Stimulated activated naive CD8-positive, alpha-beta T cell treated with anti-CD3 and anti-CD28 coated beads, Interleukin-15, Interleukin-2, amounts not matched to agents 100 U/mL and 50 U/mL, for 24 hours (primary cell): ENCODE measurements around the gene NEURL2.
"Not testable (repeated sequence)": the region's sequence is repeated elsewhere in the genome, so short reads cannot be mapped to it uniquely, and the experiment has no call there.

Experiments used
- ATAC-seq: fragments of 150-1000 bp; cut with Tn5 transposase; one replicate; pipeline ENCODE4 v1.10.0; 2021
- DNase-seq: peaks from one replicate; pipeline ENCODE4 v3.0.0; 2021

The NEURL2 gene, protein sequence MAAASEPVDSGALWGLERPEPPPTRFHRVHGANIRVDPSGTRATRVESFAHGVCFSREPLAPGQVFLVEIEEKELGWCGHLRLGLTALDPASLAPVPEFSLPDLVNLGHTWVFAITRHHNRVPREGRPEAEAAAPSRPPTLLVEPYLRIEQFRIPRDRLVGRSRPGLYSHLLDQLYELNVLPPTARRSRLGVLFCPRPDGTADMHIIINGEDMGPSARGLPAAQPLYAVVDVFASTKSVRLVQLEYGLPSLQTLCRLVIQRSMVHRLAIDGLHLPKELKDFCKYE

GRCh38 chr20:45890985-45891983 is at the start of gene NEURL2, which contains the start of gene CTSA:
NEURL2 (minus strand) TSS chr20:45891208; CDS start chr20:45890991, 217 bp downstream.
CTSA (plus strand) TSS chr20:45891335; CDS start chr20:45891569, 234 bp downstream.
- peak; percentile 78 for ATAC-seq
- peak; percentile 89 for DNase-seq

GRCh38 chr20:45940469-45940868 is 49.5 kb upstream of the NEURL2 start:
- DNase-seq (no peak), ATAC-seq (no peak)

DNA sequence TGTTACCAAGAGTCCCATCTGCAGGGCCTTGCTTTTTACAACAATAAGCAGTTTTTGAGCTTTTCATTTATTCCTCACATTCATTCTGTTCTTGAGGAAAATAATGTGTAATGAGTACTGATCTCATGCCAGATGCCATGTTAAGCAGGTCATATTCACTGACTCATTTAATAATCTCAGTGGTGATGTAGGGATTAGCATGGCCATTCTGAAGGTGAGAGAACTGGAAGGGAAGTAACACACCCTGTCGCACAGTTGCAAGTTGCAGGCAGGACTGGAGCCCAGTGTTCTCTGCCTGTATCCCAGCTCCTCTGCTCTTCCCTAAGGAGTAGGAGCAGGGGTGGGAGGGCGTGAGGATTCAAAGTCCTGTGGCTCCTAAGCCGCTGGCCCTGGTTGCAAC is 49.0 kb upstream of the NEURL2 start:
- DNase-seq (no peak), ATAC-seq (no peak)

- ATAC-seq (no peak), DNase-seq (no peak)
Observed at GRCh38 chr20:45938727-45939438, 47.9 kb upstream of the NEURL2 start.

DNA sequence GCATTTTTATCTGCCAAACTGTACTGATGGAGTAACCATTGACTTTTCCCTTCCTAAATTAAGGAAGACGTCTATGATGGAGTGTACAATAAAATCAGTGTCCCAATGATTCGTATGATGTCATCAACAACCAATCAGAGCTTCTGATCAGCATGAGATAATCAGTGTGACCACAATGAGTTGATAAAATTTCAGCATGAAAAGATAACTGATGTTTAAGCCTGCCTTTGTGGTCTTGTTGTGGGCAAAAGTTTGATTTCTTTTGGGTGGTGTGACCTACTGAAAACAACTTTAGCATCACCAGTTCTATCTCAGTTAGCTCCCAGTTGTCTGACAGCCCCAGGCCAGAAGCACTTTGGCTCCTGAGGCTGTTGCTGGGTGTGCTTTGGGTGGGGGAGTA is 46.8 kb upstream of the NEURL2 start:
- no peak for ATAC-seq
- no peak for DNase-seq

- ATAC-seq (no peak), DNase-seq (no peak)
Observed at GRCh38 chr20:45935416-45936046, 44.5 kb upstream of the NEURL2 start.

GRCh38 chr20:45934586-45935415 is 43.8 kb upstream of the NEURL2 start, which contains the start of gene PCIF1:
PCIF1 (plus strand) TSS chr20:45934683; CDS start chr20:45939000, 4,317 bp downstream.
- DNase-seq = peak; percentile 99
- ATAC-seq = peak; percentile 83

GRCh38 chr20:45934046-45934585 is 43.1 kb upstream of the NEURL2 start:
- DNase-seq (peak; percentile 72), ATAC-seq (peak; percentile 20)

DNA sequence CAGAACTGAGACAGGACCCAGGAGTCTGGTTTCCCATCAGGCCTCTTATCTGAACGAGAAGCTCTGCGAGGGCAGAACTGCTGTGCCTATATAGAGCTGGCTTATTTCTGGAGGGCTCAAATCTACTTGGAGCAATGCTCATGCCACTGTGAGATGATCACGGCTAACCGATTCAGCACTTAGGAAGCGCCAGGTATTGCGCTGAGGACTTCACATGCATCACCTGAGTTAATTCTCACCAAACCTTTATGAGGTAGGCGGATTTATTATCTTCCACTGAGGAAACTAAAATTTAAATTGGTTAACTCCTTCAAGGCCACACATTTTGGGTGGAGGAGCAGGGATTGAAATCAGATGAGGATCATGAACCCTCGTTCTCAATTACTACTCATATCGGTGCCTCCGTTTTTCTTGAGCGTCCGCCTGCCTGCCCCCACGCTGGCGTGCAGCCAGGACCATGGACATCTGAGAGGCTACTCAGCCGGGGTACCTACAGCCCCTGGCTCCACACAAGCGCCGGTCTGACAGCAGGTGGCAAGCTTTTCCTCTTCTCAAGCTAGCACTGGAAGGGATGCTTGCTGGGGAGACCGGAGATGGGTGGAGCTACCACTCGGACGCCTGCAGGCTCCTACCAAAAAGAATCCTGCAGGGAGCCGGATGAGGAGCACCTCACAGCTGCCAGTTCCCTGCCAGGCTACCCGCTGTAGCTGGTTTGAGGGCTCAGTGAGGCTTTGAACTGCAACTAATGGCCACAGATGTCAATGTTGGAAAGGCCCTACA is 42.4 kb upstream of the NEURL2 start:
- ATAC-seq = peak; percentile 28

GRCh38 chr20:45931680-45932079 is 40.7 kb upstream of the NEURL2 start:
- ATAC-seq, DNase-seq: not testable (repeated sequence)

More for the DNA sequence above, 42.4 kb upstream of the NEURL2 start:
- peak; percentile 72 for DNase-seq

DNA sequence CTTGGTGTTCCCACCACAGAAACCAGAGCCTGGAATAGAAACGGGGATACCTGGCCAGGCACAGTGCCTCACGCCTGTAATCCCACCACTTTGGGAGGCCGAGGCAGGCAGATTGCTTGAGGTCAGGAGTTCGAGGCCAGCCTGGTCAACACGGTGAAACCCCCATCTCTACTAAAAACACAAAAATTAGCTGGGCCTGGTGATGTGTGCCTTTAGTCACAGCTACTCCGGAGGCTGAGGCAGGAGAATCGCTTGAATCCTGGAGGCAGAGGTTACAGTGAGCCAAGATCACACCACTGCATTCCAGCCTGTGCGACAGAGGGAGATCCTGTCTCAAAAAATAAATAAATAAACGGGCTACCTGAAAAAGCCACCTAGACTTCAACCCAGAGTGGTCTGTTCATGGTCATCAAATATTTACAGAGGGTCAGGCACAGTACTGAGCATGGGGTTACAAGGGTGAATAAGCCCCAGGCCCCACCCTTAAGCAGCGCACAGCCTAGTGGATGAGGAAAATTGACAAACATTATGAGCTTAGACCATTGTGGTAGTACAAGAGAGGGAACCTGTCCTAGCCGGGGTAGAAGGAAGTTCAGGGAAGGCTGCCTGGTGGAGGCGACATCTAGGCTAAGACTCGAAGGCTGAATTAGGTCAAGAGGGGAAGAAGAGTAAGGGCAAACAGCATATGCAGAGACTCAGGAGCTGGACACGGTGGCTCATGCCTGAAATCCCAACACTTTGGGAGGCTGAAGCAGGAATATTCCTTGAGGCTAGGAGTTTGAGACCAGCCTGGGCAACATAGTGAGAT is 36.3 kb upstream of the NEURL2 start:
- ATAC-seq (no peak), DNase-seq (no peak)

DNA sequence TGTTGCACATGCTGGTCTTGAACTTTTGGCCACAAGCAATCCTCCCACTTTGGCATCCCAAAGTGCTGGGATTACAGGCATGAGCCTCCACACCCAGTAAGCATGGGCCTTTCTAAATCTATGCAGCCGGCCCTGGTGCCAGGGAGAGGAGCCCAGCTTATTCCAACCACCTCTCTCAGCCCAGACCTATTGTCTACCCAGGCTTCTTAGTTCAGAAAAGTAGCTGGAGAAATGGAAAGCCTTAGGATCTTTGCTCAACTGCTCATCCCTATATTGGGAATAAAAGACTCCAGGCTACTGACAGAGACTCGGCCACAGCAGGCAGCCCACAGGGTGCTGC is 35.7 kb upstream of the NEURL2 start:
- no peak for DNase-seq
- no peak for ATAC-seq

DNA sequence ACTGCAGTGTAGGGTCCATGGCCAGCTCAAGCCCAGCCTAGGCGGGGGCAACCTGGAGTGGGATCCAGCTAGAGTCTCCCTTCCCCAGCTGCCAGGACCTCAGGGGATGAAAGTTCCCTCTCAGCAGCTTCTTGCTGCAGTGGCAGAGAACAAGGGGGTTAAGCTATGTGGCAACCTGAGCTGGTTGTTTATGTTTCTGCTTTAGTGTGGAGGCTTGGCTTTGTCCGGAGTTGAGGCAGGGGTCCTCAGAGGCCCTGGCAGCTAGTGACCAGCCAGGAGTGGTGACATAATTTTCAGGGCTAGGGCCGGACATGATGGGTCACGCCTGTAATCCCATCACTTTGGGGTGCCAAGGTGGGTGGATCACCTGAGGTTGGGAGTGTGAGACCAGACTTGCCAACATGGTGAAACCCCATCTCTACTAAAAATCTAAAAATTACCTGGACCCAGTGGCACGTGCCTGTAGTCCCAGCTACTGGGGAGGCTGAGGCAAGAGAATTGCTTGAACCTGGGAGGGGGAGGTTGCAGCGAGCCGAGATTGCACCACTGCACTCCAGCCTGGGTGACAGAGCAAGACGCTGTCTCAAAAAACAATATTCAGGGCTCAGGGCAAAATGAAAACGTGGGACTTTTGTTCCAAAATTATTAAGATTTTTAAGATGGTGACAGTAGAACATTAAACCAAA is 35.0 kb upstream of the NEURL2 start:
- no peak for ATAC-seq
- no peak for DNase-seq

- ATAC-seq (no peak), DNase-seq (no peak)
Observed at GRCh38 chr20:45924391-45925261, 33.6 kb upstream of the NEURL2 start.

- peak; percentile 90 for ATAC-seq
- DNase-seq = no peak
Observed at GRCh38 chr20:45921337-45922189, 30.6 kb upstream of the NEURL2 start.
